Fibroblast of skin of left quadriceps (primary cell): ENCODE results near the gene LY6G6C.

ENCODE experiments used
- DNase-seq, 2 experiments: peaks; one replicate each; pipeline ENCODE4 v3.0.0-alpha.2; 2013; ENCODE audit warnings: low read depth in 2 of 2

LY6G6C gene

GRCh38 chr6:31680226-31681134 lies 41.1 kb downstream of the LY6G6C start, which contains the start of gene LY6G5C:
Gene LY6G5C, minus strand, starts transcription at chr6:31681067. Its CDS starts 694 bp downstream, at chr6:31680373.
- DNase-seq, result peak; percentile 61 to 62

- DNase-seq, result no peak
Observed at GRCh38 chr6:31677955-31678354, 43.6 kb downstream of the LY6G6C start.

DNA sequence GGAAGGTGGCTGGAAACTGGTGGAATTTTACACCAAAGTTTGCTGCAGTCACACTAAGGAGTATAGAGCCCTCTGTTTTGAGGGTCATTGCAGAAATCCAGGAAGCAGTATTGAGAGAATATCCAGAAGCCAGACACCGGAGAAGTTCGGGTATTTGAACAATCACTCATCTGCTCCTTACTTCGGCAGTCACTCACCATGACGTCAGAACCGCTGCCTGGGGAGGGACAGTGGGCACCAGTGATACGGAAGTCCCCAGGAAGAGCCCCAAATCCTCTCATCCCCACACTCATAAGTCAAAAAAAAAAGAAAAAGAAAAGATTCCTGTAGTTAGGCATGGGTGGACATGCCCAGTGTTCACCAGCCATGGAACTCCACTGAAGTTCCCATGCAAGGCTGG lies 44.6 kb downstream of the LY6G6C start:
- no peak for DNase-seq

DNA sequence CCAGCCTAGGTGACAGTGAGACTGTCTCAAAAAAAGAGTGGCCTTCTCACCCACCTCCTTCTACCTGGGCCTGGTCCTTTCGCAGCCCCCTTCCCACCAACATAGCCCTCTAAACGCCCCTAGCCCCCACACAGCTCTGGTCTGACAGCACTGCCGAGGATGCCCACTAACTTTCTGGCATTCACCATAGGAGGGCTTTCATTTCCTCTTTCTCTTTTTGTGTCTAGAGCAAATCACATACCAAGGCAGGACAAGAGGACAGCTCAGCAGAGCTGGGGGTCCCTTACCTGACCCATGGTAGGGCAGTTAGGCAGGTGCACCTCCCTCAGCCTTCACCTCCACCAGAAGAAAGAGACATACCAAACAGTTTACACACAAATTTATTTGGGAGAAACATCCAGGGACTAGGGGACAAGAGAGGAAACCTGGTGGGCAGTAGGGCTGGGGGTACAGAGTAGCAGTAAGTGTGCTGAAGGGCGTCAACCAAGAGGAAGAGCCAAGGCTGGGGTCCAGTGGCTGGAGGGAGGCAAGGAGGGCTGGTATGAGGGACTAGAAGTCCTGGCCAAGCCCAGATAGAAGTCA lies 45.1 kb downstream of the LY6G6C start:
- no peak for DNase-seq

- no peak for DNase-seq
Observed at GRCh38 chr6:31669676-31670075, 51.9 kb downstream of the LY6G6C start, which contains the start of gene LY6G5B. Gene LY6G5B, plus strand, starts transcription at chr6:31669976. Its CDS starts 975 bp downstream, at chr6:31670951.
